Measurements from ENCODE around the gene LRRC74A.

Gene LRRC74A

DNA sequence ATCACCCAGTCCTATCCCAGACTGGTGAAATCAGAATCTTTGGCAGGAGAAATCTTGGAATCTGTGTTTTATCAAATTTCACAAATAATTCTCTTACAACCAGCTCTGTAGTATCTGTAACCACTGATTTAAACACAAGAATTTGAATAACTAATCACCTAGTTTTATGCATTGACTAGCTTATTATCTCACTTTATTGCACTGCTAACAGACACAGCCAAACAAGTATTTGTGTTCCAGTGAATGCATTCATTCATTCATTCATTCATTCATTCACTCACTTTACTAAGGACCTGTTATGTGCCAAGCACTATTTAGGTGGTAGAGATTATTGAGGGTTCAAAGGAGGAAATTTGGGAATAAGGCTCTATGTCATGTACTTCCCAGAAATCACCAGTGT, 16.2 kb downstream of the LRRC74A start:
- TF ChIP-seq, protein P1, sequence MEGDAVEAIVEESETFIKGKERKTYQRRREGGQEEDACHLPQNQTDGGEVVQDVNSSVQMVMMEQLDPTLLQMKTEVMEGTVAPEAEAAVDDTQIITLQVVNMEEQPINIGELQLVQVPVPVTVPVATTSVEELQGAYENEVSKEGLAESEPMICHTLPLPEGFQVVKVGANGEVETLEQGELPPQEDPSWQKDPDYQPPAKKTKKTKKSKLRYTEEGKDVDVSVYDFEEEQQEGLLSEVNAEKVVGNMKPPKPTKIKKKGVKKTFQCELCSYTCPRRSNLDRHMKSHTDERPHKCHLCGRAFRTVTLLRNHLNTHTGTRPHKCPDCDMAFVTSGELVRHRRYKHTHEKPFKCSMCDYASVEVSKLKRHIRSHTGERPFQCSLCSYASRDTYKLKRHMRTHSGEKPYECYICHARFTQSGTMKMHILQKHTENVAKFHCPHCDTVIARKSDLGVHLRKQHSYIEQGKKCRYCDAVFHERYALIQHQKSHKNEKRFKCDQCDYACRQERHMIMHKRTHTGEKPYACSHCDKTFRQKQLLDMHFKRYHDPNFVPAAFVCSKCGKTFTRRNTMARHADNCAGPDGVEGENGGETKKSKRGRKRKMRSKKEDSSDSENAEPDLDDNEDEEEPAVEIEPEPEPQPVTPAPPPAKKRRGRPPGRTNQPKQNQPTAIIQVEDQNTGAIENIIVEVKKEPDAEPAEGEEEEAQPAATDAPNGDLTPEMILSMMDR (IDR thresholded peaks at IDR 0.05; ENCODE audit: control insufficient read depth, insufficient read depth, low read depth, low read length, missing control alignments), result no peak
- no peak overlapping the region for H3K4me3 ChIP-seq (ENCODE audit: control insufficient read depth, low read depth, low read length)
- no peak for DNase-seq (ENCODE audit: low read depth)

DNA sequence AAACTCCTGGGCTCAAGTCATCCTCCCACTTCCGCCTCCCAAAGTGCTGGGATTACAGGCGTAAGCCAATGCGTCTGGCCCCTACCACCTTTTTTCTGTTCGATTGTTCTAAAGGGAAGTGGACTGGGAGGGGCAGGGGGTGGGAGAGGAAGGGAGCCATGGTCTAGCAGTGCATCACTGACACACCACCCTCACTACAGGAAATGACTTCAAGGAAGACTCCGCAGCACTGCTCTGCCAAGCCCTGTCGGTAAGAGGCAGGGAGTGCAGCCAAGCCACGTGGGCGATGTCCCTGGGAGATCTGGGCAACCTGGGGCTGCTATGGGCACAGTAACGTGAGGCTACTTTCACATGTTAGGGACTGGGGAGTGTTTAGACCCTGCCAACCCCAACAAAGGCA, 18.0 kb downstream of the LRRC74A start:
- no peak for DNase-seq (ENCODE audit: low read depth)
- H3K4me3 ChIP-seq (ENCODE audit: control insufficient read depth, low read depth, low read length), result no peak overlapping the region
- TF ChIP-seq, protein P1 (IDR thresholded peaks at IDR 0.05; ENCODE audit: control insufficient read depth, insufficient read depth, low read depth, low read length, missing control alignments), result no peak

DNA sequence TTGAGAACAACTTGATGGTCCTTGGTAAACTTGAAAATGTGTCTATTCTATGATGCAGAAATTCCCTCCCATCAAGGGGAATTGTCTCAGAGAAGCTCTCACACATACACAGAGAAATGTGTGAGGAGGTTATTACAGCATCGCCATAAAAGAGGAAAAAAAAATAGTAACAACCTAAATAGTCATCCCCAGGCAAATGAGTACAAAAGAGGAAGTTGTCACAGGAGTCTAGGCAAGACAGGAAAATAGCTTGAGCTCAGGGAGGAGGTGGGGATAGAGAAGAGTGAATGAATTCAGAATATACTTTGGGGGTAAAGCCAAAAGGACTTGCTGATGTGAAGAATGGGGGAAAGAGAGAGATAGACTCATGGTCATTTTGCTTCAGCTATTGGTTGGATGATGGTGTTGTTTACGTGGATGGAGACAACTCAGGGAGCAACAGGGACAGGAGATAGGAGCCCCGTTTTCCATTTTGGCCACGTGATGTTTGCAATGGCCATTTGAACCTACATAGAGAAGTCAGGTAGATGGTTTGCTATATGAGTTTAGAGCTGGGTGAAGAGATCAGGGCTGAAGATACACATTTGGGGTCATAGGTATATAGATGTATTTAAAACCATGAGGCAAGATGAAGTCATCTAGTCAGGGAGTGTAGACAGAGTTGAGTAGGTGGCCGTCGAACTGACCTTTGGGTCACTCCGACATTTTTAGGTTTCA, 20.3 kb downstream of the LRRC74A start:
- TF ChIP-seq, protein P1 (IDR thresholded peaks at IDR 0.05; ENCODE audit: control insufficient read depth, insufficient read depth, low read depth, low read length, missing control alignments), result no peak
- no peak overlapping the region for H3K4me3 ChIP-seq (ENCODE audit: control insufficient read depth, low read depth, low read length)
- DNase-seq (ENCODE audit: low read depth), result no peak

DNA sequence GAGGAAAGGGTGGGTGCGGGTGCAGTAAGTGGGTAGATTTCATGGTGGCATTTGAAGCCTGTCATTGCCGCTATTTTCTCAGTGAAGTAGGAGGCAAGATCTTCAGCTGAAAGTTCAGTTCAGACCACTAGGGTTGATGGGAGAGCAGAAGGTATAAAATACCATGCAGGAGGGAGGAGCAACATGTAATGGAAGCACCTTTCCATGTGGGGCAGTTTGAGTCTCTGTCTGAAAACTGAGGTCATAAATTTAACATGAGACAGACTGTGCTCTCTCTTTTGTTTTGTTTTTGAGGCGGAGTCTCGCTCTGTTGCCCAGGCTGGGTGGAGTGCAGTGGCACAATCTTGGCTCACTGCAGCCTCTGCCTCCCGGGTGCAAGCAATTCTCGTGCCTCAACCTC, 22.7 kb downstream of the LRRC74A start:
- no peak overlapping the region for H3K4me3 ChIP-seq (ENCODE audit: control insufficient read depth, low read depth, low read length)
- TF ChIP-seq, protein P1 (IDR thresholded peaks at IDR 0.05; ENCODE audit: control insufficient read depth, insufficient read depth, low read depth, low read length, missing control alignments), result no peak
- DNase-seq (ENCODE audit: low read depth), result no peak

DNA sequence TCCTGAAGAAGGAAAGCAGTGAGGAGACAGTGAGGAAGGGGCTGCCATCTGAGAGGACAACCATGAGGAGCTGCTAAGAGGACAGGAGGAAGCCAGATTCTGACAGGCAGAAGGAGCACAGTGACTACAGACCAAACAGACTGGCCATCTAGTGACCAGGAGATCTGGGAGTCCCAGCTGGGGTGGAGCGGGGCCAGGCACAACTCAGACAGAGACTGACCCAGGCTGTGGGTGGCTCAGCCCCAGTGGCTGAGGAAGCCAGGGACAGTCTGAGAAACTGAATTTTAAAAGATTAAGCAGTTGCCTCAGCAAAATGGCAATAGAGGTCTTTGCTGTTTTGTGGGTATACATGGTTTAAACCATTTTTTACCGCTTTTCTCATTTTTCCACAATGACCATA, 28.9 kb downstream of the LRRC74A start:
- DNase-seq (ENCODE audit: low read depth), result no peak
- H3K4me3 ChIP-seq (ENCODE audit: control insufficient read depth, low read depth, low read length), result no peak overlapping the region
- TF ChIP-seq, protein P1 (IDR thresholded peaks at IDR 0.05; ENCODE audit: control insufficient read depth, insufficient read depth, low read depth, low read length, missing control alignments), result no peak

DNA sequence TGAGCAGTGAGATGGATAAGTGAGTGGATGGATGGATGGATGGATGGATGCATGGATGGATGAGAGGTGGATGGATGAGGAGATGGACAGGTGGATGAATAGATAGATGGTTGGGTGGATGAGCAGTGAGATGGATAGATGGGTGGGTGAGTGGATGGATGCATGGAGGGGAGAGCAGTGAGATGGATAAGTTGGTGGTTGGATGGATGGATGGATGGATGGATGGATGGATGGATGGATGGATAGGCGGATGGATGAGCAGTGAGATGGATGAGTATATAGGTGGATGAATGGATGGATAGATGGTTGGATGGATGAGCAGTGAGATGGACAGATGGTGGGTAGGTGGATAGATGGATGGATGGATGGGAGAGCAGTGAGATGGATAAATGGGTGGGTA, 30.6 kb downstream of the LRRC74A start:
- H3K4me3 ChIP-seq (ENCODE audit: control insufficient read depth, low read depth, low read length), result no peak overlapping the region
- DNase-seq (ENCODE audit: low read depth), result no peak
- TF ChIP-seq, protein P1 (IDR thresholded peaks at IDR 0.05; ENCODE audit: control insufficient read depth, insufficient read depth, low read depth, low read length, missing control alignments), result no peak
